GM04504 (cell line): Measurements from ENCODE around the gene ANKRD13C.
"Not testable (repeated sequence)": the region's sequence is repeated elsewhere in the genome, so short reads cannot be mapped to it uniquely, and the experiment has no call there.

Source experiments
- DNase-seq: peaks from one replicate; pipeline ENCODE4 v3.0.0-alpha.2; 2012; ENCODE audit warnings: low read depth

The ANKRD13C gene

DNA sequence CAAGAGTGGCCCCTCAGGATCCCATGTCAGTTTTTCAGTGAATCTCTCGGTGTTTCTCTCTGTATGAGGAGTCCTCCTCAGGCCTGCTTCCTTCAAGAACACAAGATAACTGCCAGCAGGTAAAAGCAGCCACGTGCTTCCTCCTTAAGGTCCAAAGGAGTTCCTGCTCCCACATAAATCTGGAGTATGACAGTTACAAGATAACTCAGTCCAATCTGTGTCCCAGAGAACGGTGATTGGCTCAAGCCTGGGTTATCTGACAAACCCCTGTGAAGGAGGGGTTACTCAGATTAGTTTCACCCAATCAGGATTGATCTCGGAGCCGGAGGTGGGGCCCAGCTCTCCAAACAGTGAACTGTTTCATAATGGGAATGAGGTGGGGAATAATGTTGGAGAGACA lies 5.8 kb upstream of the ANKRD13C start:
- DNase-seq: no peak

DNA sequence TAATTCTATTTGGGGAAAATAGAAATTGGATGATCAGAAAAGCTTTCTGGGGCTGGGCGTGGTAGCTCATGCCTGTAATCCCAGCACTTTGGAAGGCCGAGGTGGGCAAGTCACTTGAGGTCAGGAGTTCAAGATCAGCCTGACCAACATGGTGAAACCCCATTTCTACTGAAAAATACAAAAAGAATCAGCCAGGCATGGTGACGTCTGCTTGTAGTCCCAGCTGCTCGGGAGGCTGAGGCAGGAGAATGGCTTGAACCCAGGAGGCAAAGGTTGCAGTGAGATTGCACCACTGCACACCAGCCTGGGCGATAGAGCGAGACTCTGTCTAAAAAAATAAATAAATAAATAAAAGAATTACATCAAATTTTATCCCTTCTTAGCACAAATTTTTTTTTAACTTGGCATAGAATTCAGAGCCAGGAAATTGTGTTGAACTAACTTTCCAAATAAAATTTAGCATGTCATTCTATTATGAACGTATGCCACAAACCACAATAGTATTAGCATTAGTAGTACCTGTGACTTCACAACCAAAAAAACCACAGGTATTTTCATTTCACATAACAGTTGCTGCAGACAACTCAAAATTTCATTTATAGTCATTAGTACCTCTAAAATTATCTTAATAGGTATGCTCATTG lies 4.5 kb upstream of the ANKRD13C start:
- DNase-seq: no peak

DNA sequence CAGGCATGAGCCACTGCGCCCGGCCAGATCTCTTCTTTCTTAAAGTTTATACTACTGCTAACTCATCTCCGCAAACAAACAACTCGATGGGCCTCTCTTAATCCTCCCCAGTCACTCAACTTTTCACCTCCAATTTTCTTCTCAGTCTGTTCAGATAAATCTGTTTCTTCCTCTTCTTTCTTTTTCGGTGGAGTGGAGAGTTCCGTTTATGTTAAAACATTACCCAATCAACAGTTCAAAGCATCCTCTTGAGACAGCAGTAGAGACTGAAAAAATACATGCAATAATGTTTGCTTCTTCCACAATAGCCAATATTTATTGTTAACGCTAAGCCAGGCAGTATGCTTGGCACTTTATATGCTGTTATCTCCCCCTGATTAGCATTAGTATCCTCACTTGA lies 1.4 kb upstream of the ANKRD13C start:
- no peak for DNase-seq

DNA sequence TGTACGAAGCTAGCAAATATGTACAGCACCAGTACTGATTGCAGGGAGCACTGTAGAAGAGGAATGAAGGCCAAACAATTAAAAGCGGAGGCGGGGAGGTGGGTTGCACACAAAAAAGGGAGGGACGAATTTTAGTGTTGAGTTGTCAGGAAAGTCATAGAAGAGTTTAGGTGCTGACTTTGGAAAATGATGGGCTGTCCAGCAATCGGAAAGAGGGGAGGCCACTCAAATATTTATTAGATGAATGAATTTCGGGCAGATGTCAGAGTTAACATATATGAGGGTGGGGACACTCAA lies 537 bp upstream of the ANKRD13C start:
- DNase-seq: no peak

DNA sequence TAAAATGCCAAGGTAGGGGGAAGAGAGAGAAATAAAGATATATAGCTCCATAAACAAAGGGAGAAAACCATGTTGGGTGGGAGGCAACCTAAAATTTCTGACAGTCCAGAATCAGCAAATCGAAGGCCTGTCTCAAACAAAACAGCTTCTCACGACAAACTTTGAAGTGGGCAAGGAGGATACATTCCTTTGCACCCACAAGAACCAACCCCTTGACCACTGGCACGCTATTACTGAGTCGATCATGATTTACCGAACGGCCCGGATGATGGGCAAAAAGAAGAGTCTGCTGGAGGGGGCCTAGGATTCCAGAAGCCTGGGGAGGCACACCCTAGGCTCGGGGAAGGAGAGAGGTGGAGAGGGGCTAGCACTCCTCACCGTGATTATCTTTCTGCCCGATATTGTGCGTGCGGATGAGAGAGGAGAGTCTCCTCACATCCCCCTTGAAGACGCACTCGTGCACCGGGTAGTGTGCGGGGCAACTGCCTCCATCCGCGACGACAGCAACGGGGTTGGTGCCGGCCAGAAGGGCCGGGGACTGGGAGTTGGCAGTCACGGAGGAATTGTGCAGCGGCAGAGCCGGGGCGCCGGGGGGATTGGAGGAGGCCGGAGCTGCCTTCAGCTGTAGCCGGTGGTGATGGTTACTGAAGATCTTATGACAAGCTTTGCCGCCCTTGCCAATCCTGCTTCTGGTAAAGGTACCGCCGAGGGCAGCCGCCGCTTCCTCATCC lies 756 bp downstream of the ANKRD13C start:
- peak; percentile 19 for DNase-seq

DNA sequence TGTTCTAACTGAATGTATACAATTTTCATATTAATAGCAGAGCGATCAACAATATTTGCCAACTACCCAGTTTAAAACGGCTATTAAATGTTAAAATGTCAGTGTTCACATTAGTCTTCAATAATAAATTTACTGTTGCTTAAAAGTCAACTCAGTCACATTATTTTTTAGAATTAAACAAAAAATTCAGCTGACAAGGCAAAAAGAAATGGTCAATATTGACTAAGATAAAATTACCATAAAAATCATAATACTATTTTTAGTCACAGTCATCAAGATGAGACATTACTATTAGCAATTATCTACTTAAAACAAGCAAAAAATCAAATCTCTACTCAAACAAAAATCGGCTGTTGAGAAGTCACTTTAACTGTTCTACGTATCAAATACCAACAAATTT lies 1.5 kb downstream of the ANKRD13C start:
- DNase-seq: no peak

DNA sequence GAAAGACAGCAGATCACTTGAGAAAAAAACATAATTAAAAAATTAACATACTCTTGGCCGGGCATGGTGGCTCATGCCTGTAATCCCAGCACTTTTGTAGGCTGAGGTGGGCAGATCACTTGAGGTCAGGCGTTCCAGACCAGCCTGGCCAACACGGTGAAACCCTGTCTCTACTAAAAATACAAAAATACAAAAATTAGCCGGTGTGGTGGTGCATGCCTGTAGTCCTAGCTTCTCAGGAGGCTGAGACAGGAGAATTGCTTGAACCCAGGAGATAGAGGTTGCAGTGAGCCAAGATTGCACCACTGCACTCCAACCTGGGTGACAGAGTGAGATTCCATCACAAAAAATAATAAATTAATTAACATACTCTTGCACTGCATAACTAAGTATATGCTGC lies 4.7 kb downstream of the ANKRD13C start:
- DNase-seq: not testable (repeated sequence)

DNA sequence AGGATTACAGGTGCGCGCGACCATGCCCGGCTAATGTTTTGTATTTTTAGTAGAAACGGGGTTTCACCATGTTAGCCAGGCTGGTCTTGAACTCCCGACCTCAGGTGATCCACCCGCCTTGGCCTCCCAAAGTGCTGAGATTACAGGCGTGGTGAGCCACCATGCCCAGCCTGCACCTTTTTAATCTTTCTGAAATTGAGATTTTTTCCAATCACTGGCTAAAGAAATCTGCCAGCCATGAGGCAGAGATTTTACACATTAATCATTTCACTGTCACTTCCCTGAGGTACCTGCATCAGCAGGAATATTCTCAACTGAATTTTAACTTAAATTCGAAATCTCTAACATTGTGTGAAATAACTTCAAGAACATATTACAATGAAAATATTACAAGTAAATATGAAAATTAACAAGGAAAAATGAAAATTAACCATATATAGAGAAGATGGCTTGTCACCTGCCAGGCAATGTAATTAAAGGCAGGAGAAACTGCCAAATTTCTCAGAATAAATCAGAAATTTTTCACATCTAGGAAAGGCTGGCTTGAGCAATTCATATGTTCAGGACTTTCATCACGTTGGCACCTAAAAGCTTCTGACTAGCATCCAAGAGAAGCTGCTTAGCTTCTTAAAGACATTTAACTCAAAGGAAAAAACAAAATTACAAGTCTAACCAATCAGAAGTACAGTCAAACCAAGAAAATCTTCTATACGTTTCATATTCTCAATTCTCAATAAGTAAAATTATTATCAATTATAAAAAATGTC lies 5.9 kb downstream of the ANKRD13C start:
- no peak for DNase-seq

DNA sequence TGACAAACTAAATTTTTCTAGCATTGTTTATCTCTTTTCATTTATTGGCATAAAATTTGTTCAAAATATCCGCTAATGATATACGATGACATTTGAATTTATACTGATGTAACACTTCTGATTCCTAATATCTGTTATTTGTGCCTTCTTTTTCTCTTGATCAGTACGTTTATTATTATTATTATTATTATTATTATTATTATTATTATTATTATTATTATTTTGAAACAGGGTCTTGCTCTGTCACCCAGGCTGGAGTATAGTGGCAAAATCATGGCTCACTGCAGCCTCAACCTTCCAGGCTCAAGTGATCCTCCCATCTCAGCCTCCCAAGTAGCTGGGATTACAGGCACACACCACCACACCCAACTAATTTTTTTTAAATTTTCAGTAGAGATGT lies 14.9 kb downstream of the ANKRD13C start:
- not testable (repeated sequence) for DNase-seq

DNA sequence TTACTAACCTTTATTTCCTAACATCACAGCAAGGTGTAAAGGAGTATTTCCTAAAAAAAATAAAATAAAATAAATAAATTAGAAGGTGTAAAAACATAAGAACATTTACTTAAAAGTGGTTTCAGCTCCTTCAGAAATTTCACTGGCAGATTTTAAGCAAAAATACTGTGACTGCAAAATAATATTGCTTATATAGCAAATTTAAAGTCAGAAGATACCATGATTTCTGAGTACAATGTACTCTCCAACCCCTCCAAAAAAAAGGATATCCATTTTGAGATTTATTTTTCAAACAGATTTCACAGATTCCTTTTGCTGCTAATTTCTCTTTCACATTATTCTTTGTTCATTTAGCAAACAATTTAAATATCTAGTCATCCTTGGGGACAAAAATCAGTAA lies 18.5 kb downstream of the ANKRD13C start:
- DNase-seq: no peak

DNA sequence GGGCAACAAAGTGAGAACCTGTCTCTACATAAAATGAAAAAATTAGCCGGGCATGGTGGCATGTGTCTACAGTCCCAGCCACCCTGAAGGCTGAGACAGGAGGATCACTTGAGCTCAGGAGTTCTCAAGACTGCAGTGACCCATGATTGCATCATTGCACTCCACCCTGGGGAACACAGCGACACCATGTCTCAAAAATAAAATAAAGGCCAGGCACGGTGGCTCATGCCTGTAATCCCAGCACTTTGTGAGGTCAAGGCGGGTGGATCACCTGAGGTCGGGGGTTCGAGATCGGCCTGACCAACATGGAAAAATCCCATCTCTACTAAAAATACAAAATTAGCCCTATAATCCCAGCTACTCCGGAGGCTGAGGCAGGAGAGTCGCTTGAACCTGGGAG lies 20.1 kb downstream of the ANKRD13C start:
- DNase-seq: no peak

DNA sequence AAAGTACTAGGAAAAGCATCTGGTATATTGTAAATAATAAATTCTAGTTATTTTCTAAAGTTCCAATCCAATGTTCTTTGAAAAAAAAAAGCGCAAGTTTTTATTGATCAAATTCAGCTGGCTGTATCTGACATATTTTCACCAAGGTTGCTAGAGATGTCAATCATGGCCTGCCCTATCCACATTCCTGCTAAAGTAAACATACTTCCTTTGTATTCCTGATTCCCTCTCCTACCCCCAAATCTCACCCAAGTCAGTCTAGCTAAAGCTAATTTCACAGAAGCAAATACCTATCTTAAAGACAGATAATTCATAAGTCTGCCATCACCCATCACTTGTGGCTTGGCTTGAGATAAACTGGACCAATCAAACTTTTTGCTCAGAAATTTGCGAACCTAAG lies 21.3 kb downstream of the ANKRD13C start:
- DNase-seq: no peak

DNA sequence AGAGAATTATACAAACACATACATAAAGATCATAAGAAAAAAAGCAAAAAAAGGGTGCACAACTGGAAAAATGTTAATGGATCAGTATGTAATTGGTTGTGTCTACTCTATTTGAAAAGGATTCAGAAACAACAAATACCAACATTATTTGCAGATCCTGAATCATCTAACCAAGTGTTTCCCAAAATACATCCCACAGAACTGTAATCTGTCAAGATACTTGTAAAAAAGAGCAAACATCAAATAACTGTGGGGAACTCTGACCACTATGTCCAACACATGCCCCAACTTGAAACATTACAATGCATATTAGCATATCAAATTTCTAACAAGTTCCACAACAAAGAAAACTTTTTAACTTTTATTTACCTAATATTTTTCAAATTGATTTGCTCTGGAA lies 22.6 kb downstream of the ANKRD13C start:
- peak; percentile 15 for DNase-seq

DNA sequence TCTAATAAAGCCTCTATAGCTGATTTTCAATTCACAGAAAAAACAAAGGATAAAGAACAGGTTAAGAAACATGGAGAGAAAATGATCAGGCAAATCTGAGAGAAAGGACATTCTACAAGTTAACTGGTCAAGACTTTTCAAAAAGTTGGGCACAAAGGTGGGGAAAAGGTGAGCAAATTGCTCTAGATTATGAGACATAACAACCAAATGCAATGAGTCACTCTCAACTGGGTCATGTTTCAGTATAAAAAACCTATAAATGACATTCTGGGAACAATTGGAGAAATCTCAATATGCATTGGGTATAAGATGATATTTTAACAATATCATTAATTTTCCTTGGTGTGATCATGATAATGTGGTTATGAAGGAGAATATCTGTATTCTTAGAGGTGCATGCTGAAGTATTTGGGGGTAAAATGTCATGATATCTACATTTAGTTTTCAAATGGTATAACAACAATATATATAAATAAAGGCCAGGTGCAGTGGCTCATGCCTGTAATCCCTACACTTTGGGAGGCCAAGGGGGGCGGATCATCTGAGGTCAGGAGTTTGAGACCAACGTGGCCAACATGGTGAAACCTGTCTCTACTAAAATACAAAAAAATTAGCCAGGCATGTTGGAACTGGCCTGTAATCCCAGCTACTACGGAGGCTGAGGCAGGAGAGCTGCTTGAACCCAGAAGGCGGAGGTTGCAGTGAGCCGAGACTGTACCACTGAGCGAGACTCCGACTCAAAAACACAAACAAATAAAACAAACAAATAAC lies 27.0 kb downstream of the ANKRD13C start:
- no peak for DNase-seq

DNA sequence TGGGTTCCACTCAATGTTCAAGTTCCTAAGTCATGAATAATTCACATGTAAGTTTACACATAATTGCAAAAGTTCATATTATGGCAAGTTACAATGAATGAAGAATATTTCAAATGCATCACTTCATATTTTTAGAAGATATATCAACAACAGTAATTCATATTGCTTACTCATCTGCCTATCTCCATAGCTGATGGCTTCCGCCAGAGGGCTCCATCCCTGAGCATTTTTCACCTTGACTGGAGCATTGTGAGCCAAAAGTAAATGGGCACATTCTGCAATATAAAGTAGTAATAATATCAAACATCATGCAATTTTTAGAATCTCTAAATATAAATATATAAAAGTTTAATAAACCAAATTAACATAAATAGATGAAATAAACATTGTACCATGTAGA lies 29.8 kb downstream of the ANKRD13C start:
- no peak for DNase-seq

DNA sequence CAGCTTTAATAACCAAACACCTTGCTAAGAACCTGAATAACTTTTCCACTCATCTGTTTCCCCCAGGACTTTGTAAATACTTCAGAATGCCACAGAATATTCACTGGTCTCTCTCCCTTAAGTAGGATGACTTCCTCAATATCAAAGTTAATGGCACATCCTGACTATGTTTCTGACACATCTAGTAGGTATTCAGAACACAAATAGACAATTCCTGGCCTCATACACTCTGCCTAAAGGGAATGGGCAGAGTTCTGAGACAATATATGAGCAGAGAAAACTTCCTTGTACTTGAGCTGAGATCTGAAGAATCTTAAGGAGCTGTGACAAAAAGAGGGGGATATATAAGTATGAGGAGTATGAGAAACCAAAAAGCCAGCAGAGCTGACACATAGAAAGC lies 34.8 kb downstream of the ANKRD13C start:
- peak; percentile 20 for DNase-seq

DNA sequence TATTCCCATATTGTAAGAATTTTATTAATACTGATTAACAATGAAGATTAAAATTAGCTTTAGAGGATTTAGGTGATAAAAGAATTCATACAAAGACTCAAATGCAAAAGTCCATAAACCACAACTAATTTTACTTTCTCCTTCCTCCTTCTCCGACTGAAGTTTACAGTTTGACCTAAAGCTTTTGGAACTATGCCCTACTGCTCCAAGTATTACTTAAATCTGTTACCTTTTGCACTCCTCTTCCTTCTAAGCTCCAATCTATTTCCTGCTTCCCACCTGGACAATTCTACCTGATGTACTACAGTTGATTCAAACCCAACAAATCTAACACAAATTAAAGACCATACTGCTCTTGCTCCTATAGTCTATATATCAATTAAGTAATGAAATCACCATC lies 36.3 kb downstream of the ANKRD13C start:
- no peak for DNase-seq

DNA sequence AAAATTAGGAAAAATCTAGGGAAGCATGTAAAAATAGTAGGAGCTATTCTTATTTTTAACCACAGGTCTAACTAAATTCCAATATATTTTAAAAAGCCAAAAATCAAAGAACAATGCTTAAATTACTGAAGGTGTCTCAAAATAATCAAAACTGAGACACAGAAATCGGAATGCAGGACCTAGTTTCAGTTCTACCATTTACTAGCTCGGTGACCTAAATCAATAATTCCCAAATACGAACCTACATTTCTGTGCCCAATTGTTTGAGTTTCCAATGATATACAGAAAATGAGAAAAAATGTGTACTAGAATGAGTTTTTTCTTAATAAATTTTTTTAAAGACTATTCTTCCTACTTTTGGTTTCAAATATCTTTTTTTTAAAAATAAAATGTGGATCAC lies 37.4 kb downstream of the ANKRD13C start:
- no peak for DNase-seq

DNA sequence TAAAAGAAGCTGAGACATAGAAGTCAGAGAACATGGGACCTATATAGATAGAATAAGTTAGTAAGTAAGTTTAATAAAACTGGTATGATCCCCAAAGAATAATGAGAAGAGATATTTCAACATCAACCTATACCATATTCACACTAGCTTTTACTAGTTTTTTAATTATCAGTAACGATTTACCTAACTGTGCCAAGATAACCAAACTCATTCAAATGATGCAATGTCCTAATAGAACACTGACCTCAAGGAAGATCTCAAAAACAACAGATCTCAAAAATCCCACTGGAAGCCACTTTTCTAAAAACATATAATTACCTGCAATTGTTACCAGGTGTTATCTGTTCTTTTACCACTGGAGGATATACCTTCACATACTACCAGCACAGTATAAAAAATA lies 38.7 kb downstream of the ANKRD13C start:
- no peak for DNase-seq

DNA sequence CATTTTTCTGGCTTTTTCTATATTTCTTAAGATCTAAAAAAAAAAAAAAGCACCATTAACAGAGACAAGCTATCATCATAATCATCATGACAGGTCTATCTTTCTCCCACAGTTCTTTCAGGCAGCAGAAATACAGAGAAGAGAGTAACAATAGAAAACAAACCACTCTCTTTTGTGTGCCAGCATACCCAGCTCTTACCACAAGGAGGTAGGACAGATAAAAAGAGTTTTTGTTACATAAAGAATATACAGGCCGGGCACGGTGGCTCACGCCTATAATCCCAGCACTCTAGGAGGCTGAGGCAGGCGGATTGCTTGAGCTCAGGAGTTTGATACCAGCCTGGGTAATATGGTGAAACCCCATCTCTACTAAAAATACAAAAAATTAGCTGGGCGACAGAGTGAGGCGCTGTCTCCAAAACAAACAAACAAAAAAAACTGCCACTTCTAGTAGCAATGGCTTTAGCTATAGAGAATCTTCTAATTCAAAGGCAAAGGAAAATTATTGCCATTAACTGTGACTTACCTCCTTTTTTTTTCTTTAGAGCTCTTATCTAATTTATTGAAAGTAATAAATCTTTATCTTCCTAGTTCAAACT lies 39.7 kb downstream of the ANKRD13C start:
- no peak for DNase-seq

DNA sequence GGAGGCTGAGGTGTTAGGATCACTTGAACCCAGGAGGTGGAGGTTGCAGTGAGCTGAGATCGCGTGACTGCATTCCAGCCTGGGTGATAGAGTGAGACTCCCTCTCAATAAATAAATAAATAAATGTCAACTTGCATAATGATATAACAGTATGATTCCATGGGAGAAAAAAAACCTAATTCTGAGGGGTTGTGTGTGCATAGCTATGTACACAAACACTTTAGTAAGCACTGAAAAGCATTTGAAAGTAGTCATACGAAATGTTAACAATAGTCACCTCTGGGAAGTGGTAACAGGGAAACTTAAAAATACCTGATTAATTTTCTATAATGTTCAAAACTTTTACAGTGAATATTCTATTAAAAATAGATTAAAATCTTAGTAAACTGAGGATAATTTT lies 43.2 kb downstream of the ANKRD13C start:
- no peak for DNase-seq

DNA sequence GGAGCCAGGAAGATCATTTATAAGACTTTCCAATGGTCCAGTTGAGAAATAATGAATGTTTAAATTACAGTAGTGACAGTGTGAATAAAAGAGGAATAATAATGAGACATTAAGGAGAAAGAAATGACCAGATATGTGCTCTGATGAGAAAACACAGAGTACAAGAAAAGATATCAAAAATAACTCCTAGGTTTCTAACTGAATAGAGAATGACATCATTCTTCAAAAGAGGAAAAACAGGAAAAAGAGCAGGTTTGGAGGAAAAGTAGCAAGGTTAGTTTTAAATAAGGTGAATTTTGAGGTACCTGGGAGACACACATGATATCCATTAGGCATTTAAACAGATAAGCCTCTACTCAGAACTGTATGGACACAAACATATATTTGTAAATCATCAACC lies 55.0 kb downstream of the ANKRD13C start:
- no peak for DNase-seq
